ENCODE data around the gene KDM1A. TPM values are rescaled to one million over a fixed set of nuclear protein-coding genes. Genes with fewer than 3 reads are reported as not detected.

Gene KDM1A
- total RNA-seq, 2 donors from 2014 or later, result 36.6 to 63.6 TPM

- H3K27ac ChIP-seq, result no peak overlapping the region
- no peak overlapping the region for H3K4me3 ChIP-seq
- DNase-seq (no peak), ATAC-seq (no peak)
- TF ChIP-seq POLR2A (IDR thresholded peaks at IDR 0.05), result no peak
- TF ChIP-seq CTCF (IDR thresholded peaks at IDR 0.05), result no peak
- no peaks in the 10 kb centered on the region for H3K27me3 ChIP-seq
- H3K4me1 ChIP-seq, result no peaks in the 10 kb centered on the region
- intact Hi-C loops (cut with DNase I), result no loop called here
- peaks cover 0 to 20% of the 10 kb centered on the region in 2 donors for H3K36me3 ChIP-seq (replicated peaks in 1 of 2; ENCODE audit: insufficient read depth in 1 of 2, low read depth in 2 of 2)
- H3K9me3 ChIP-seq, result no peaks in the 10 kb centered on the region
Observed at GRCh38 chr1:23074012-23074411, 54.7 kb downstream of the KDM1A start.

- Histone ChIP-seq H3K27me3 (no peaks in the 10 kb centered on the region), H3K9me3 (no peaks in the 10 kb centered on the region), H3K4me3 (no peak overlapping the region), H3K36me3 (replicated peaks in 1 of 2; ENCODE audit: insufficient read depth in 1 of 2, low read depth in 2 of 2) (peaks cover 0 to 29% of the 10 kb centered on the region in 2 donors), H3K27ac (no peak overlapping the region), H3K4me1 (no peaks in the 10 kb centered on the region)
- TF ChIP-seq POLR2A (IDR thresholded peaks at IDR 0.05) (no peak), CTCF (IDR thresholded peaks at IDR 0.05) (no peak)
- WGBS, 2 donors, result 91 to 96% methylated on average over 6 of the region's 6 CpGs
- no peak for ATAC-seq
- DNase-seq, result no peak
- intact Hi-C loops (cut with DNase I), result no loop called here
Observed at GRCh38 chr1:23079025-23079424, 59.8 kb downstream of the KDM1A start.

- Histone ChIP-seq H3K4me3 (no peak overlapping the region), H3K4me1 (no peaks in the 10 kb centered on the region), H3K36me3 (replicated peaks in 1 of 2; ENCODE audit: insufficient read depth in 1 of 2, low read depth in 2 of 2) (peaks cover 0 to 34% of the 10 kb centered on the region in 2 donors), H3K9me3 (no peaks in the 10 kb centered on the region), H3K27ac (no peak overlapping the region), H3K27me3 (no peaks in the 10 kb centered on the region)
- intact Hi-C loops (cut with DNase I), result no loop called here
- DNase-seq (no peak), ATAC-seq (no peak)
- WGBS, 2 donors, result 91 to 98% methylated on average over 3 of the region's 3 CpGs
- no peak for TF ChIP-seq CTCF (IDR thresholded peaks at IDR 0.05)
- no peak for TF ChIP-seq POLR2A (IDR thresholded peaks at IDR 0.05)
Observed at GRCh38 chr1:23080885-23081284, 61.6 kb downstream of the KDM1A start.

- 89 to 96% methylated on average over 3 of the region's 3 CpGs for WGBS, 2 donors
- ATAC-seq, result no peak
- intact Hi-C loops (cut with DNase I), result no loop called here
- Histone ChIP-seq H3K4me3 (no peak overlapping the region), H3K36me3 (replicated peaks in 1 of 2; ENCODE audit: insufficient read depth in 1 of 2, low read depth in 2 of 2) (peaks cover 0 to 34% of the 10 kb centered on the region in 2 donors), H3K9me3 (no peaks in the 10 kb centered on the region), H3K27me3 (no peaks in the 10 kb centered on the region), H3K27ac (no peak overlapping the region), H3K4me1 (no peaks in the 10 kb centered on the region)
- TF ChIP-seq CTCF (IDR thresholded peaks at IDR 0.05), result peak in 3 of 7 experiments; percentile 6 to 24 (median 22)
- no peak for TF ChIP-seq POLR2A (IDR thresholded peaks at IDR 0.05)
- DNase-seq, result no peak
Observed at GRCh38 chr1:23081376-23081775, 62.1 kb downstream of the KDM1A start.

GRCh38 chr1:23083714-23084480, 64.6 kb downstream of the KDM1A start:
- TF ChIP-seq POLR2A (IDR thresholded peaks at IDR 0.05), result no peak
- no peak for TF ChIP-seq CTCF (IDR thresholded peaks at IDR 0.05)
- DNase-seq (peak in 3 of 4 donors; percentile 24 to 40 (median 25)), ATAC-seq (peak; percentile 21)
- no peaks in the 10 kb centered on the region for H3K9me3 ChIP-seq
- no peaks in the 10 kb centered on the region for H3K4me1 ChIP-seq
- intact Hi-C loops (cut with DNase I), result no loop called here
- H3K27me3 ChIP-seq, result no peaks in the 10 kb centered on the region
- no peak overlapping the region for H3K27ac ChIP-seq
- H3K4me3 ChIP-seq, result no peak overlapping the region
- WGBS, 2 donors, result 59 to 61% methylated on average over 5 of the region's 5 CpGs
- H3K36me3 ChIP-seq (replicated peaks in 1 of 2; ENCODE audit: insufficient read depth in 1 of 2, low read depth in 2 of 2), result peaks cover 0 to 28% of the 10 kb centered on the region in 2 donors
